ENCODE results near the gene B3GAT1. TPM values are rescaled to one million over a fixed set of nuclear protein-coding genes. Genes with fewer than 3 reads are reported as not detected.

Gene B3GAT1
- total RNA-seq, 1 donor from 2014 or later, result 31.8 TPM

GRCh38 chr11:134391656-134392055 is 20.4 kb downstream of the B3GAT1 start:
- no peak overlapping the region for H3K4me3 Mint-ChIP-seq
- H3K4me1 Mint-ChIP-seq, result peaks cover 9% of the 10 kb centered on the region
- H3K36me3 Mint-ChIP-seq (ENCODE audit: low read depth), result no peaks in the 10 kb centered on the region
- H3K9me3 Mint-ChIP-seq, result no peaks in the 10 kb centered on the region
- DNase-seq (ENCODE audit: low read depth, low spot score), result no peak
- no peak overlapping the region for H3K27ac Mint-ChIP-seq (ENCODE audit: unreplicated experiment)
- no peak for TF ChIP-seq CTCF (conservative IDR thresholded peaks at IDR 0.05)
- no peaks in the 10 kb centered on the region for H3K27me3 Mint-ChIP-seq (ENCODE audit: low read depth)

GRCh38 chr11:134390706-134391569 is 21.1 kb downstream of the B3GAT1 start:
- no peak for TF ChIP-seq CTCF (conservative IDR thresholded peaks at IDR 0.05)
- H3K36me3 Mint-ChIP-seq (ENCODE audit: low read depth), result no peaks in the 10 kb centered on the region
- no peak overlapping the region for H3K4me3 Mint-ChIP-seq

GRCh38 chr11:134389464-134390180 is 22.4 kb downstream of the B3GAT1 start:
- TF ChIP-seq CTCF (conservative IDR thresholded peaks at IDR 0.05), result no peak
- Mint-ChIP-seq H3K9me3 (no peaks in the 10 kb centered on the region), H3K4me1 (peaks cover 7% of the 10 kb centered on the region), H3K27me3 (ENCODE audit: low read depth) (no peaks in the 10 kb centered on the region), H3K27ac (ENCODE audit: unreplicated experiment) (no peak overlapping the region), H3K36me3 (ENCODE audit: low read depth) (no peaks in the 10 kb centered on the region), H3K4me3 (no peak overlapping the region)
- no peak for DNase-seq (ENCODE audit: low read depth, low spot score)

More at GRCh38 chr11:134390706-134391569, 21.1 kb downstream of the B3GAT1 start:
- Mint-ChIP-seq H3K9me3 (no peaks in the 10 kb centered on the region), H3K4me1 (peaks cover 9% of the 10 kb centered on the region), H3K27me3 (ENCODE audit: low read depth) (no peaks in the 10 kb centered on the region), H3K27ac (ENCODE audit: unreplicated experiment) (no peak overlapping the region)
- DNase-seq (ENCODE audit: low read depth, low spot score), result no peak

GRCh38 chr11:134388590-134388989 is 23.5 kb downstream of the B3GAT1 start:
- Mint-ChIP-seq H3K4me3 (no peak overlapping the region), H3K27ac (ENCODE audit: unreplicated experiment) (no peak overlapping the region)

GRCh38 chr11:134387501-134387900 is 24.5 kb downstream of the B3GAT1 start:
- DNase-seq (ENCODE audit: low read depth, low spot score), result no peak
- Mint-ChIP-seq H3K4me3 (no peak overlapping the region), H3K27me3 (ENCODE audit: low read depth) (no peaks in the 10 kb centered on the region), H3K27ac (ENCODE audit: unreplicated experiment) (no peak overlapping the region), H3K4me1 (no peaks in the 10 kb centered on the region), H3K36me3 (ENCODE audit: low read depth) (no peaks in the 10 kb centered on the region), H3K9me3 (no peaks in the 10 kb centered on the region)
- no peak for TF ChIP-seq CTCF (conservative IDR thresholded peaks at IDR 0.05)

More at GRCh38 chr11:134388590-134388989, 23.5 kb downstream of the B3GAT1 start:
- no peaks in the 10 kb centered on the region for H3K9me3 Mint-ChIP-seq
- no peak for TF ChIP-seq CTCF (conservative IDR thresholded peaks at IDR 0.05)
- H3K27me3 Mint-ChIP-seq (ENCODE audit: low read depth), result no peaks in the 10 kb centered on the region
- no peak for DNase-seq (ENCODE audit: low read depth, low spot score)
- no peaks in the 10 kb centered on the region for H3K36me3 Mint-ChIP-seq (ENCODE audit: low read depth)
- peaks cover 4% of the 10 kb centered on the region for H3K4me1 Mint-ChIP-seq

Data from neural crest cell (in vitro differentiated cells).